T-helper 1 cell (primary cell): ENCODE data around the gene CAV1.

ENCODE experiments used
- DNase-seq, 5 donors: peaks; one replicate each; pipeline ENCODE4 v3.0.0-alpha.2; 2012 to 2020

CAV1 gene

DNA sequence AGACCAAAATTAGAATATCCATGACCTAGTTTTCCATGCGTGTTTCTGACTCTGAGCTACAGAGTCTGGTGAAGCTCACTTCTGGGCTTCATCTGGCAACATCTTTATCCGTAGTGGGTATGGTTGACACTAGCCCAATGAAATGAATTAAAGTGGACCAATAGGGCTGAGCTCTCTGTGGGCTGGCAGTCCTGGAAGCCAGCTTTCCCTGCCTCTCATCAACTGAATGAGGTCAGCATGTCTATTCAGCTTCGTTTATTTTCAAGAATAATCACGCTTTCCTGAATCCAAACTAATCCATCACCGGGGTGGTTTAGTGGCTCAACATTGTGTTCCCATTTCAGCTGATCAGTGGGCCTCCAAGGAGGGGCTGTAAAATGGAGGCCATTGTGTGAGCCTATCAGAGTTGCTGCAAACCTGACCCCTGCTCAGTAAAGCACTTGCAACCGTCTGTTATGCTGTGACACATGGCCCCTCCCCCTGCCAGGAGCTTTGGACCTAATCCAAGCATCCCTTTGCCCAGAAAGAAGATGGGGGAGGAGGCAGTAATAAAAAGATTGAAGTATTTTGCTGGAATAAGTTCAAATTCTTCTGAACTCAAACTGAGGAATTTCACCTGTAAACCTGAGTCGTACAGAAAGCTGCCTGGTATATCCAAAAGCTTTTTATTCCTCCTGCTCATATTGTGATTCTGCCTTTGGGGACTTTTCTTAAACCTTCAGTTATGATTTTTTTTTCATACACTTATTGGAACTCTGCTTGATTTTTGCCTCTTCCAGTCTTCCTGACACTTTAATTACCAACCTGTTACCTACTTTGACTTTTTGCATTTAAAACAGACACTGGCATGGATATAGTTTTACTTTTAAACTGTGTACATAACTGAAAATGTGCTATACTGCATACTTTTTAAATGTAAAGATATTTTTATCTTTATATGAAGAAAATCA lies 35.5 kb downstream of the CAV1 start:
- no peak for DNase-seq

DNA sequence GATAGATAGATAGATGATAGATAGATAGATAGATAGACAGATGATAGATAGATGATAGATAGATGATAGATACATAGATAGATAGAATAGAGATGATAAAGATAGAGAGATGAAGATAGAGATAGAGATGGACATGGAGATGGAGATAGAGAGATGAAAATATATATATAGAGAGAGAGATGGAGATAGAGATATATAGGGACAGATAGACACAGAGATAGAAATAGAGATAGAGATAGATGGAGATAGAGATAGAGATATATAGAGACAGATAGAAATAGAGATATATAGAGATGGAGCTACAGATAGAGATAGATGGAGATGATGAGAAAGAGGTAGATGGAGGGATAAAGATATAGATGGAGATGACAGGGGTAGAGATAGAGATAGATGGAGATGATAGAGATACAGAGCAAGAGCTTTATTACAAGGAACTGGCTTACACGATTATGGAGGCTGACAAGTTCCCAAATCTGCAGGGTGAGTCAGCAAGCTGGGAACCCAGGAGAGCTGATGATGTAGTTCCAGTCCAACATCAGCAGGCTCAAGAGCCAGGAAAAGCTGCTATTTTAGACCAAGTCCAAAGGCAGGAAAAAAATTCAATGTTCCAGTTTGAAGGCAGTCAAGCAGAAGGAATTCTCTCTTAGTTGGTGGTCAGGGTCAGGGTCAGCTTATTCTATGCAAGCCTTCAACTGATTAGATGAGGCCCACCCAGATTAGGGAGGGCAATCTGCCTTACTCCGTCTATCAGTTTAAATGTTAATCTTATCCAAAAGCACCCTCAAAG lies 37.1 kb downstream of the CAV1 start:
- no peak for DNase-seq

DNA sequence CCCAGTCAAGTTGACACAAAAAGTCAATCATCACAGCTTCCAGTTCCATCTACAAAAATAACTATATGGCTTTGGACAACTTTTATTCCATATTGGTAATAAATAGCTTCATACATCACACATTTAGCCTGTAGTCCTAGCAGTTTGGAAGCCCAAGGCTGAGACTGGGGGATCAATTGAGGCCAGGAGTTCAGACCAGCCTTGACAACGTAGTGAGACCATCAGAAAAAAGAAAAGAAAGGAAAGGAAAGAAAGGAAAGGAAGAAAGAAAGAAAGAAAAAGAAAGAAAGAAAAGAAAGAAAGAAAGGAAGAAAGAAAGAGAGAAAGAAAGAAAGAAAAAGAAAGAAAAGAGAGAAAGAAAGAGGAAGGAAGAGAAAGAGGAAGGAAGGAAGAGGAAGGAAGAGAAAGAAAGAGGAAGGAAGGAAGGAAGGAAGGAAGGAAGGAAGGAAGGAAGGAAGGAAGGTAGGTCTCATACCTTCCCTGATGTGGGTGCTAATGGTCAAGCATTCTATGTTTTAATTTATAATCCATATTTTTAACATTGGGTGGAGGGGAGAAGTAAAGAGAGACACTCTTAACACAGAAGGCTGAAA lies 37.8 kb downstream of the CAV1 start:
- no peak for DNase-seq

DNA sequence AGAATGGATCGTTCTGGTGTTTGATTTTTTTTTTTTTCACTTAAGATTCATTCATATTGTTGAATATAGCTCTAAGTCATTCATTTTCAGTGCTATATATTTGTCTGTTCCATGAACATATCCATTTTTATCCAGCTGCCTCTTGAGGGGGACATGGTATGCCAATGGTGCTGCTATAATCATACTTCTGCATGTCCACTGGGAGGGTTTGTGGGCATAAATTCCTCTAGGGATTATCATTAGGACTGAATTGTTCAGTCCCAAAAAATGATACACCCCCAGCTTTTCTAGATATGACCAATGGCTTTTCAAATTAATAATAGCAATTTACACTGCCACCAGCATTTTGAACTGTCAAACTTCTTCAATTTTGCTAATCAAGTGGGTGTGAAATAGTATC lies 41.1 kb downstream of the CAV1 start:
- DNase-seq, result no peak

DNA sequence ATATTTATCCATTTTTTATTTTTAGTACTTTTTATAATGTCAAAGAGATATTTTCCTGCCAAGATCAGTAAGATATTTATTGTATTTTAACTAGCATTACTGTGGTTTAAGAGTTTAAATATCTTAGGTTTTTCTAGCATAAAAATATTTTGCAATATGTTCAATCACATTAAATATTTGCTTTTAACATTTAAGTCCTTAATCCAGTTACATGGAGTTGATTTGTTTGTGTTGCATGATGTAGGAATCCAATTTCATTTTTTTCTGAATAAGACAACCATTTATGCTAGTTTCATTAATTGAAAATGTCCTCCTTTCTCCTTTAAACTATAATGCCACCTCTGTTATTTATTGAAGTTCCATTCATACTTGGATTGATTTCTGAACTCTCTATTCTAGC lies 41.8 kb downstream of the CAV1 start:
- DNase-seq, result no peak

DNA sequence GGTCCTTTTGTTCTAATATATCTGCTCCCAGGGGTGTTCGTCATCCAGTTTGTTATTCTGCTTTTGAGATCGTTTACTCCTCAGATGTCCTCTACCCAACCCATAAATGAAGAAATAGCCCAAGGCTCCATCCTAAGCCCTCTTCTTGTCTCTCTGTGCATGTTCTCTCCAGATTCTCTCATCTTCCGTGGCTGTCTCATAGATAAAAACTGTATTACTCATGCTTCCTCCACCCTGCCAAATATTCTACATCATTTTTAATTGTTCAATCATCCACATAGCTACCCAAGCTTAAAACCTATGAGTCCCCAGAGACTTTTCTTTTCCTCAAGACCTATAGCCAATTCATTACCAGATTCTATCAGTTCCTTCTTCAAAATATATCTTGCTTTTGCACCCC lies 44.9 kb downstream of the CAV1 start:
- no peak for DNase-seq

DNA sequence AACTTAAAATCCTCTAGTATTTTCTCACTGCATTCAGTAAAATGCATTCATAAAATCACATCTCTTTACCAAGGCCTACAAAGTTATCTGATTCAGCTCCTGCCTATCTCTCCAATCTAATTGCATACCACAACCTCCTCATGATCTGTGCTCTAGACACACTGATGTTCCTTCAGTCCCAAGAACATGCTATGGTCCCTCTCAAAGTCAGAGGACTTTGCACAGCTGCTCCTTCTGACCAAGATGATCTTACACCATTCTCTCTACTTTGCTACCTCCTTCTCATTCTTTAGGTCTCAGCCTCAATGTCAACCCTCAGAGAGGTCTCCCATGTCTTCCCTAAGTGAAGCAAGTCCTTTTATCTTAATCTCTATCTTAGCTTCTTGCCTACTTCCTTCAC lies 45.5 kb downstream of the CAV1 start:
- DNase-seq, result no peak

DNA sequence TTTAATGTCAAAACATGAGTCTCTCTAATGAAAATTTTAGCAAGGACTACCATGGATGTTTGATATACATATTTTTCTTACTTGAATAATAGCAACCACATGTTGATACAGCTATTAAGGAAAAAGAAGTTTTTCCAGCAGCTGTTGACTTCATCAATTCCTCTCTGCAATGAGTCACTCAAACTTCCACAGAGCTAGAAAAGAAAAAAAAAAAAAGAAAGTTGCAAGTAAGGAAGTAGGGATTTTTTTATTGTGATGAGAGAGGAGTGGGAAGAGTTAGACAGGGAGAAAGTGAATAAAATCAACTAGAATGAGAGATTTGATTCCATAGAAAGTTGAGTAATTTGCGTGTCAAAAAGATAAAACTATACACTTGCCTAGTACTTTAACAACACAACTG lies 46.2 kb downstream of the CAV1 start:
- no peak for DNase-seq

DNA sequence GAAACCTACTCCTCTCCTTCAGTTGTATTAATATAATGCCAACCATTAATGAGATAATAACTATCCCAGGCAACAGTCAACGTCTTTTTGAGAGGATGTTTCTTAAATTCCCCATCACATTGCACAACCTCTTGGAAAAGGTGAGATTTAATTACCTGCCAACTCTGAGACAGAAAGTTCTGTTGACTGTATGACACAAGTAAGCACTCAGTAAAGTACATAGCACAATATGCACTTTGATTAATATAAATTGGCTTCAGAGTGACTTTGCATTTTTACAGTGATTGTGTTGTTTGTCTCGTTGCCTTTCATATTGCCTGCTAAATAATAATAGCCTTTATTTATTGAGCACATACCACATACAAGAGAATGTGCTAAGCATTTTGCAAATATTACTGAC lies 46.7 kb downstream of the CAV1 start:
- no peak for DNase-seq

DNA sequence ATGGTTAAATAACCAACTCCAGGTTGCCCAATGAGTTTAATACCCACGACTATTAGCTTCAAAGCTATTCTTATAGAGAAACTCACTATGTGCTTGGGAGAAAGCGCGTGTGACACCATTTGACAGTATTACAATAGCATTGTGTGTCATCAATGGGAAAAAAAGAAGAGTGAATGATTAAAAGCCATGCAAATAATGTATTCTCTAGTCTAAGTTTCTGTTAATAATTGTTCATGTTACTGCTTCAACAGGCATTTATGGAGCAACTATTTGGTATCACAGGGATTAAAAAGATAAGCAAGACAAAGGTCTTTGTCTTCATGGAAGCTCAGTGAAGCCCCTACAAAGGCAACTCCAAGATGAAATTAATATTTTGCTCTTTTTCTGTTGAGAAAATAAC lies 47.2 kb downstream of the CAV1 start:
- DNase-seq, result no peak

DNA sequence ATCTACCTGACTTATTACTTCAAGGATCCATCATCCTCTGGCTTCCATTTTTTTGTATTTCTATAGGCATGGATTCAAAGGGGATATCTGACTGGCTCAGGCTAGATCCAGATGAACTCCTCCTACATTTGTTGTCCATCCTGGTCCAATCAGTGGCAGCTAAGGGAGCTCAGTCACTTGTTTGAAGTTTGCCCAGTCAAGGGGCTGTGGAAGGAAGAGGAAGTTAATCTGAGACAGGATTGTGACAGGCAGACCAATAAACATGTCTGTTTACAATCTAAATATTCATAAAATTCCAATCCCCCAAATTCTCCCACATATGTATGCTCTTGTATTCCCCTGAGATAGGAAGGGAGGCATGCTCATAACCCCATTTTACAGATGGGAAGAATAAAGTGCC lies 48.7 kb downstream of the CAV1 start:
- DNase-seq, result no peak

DNA sequence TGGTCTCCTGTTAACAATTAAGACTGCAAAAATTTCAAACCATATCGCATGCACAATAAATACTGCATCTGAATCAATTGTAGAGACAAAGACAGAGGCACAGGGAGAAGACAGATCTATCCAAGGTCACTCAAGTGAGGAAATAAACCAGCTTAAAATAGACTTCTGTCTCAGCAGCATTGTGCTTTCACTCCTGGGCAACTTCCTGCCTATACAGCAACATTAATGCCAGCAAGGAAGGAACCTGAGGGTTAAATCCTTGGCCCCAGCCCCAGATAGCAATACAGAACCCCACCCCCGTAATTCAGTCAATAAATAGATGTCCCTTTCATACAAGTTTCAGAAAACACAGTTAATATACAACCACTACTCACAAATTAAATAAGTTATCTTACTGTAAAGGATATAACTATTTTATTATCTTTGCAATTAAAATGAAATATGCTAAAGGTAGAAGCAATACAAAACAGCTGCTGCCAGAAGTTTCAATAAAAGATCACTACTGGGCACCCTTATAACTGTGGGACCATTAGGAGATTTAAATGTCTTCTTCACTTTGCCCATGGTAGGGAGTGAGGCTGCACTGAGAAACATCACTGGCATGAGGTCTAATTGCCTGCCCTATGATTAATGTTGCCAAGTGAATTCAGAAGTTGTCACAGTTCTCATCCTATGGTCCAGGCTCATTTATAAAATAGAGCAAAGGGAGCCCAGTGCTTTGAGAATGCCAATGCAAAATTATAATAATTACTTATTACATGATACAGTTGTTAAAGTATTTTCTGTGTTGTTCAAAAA lies 49.4 kb downstream of the CAV1 start:
- no peak for DNase-seq

DNA sequence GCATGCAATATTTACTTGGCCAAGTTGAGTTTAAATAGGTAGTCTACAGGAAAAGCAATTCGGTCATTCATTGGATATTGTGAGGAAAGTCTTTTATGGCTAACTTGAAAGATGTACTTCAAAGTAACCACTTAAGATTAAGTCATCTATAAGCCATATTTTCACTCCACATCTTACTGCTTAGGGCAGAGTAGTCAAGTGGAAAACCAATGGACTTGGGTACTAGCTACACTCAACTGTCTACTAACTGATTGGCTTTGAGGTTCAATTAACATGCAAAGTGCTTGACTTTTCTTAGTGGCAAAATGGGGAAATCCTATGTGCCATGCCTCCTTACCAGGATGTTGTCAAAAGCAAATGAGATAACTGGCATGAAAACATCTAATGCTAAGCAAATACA lies 51.0 kb downstream of the CAV1 start:
- DNase-seq, result no peak

DNA sequence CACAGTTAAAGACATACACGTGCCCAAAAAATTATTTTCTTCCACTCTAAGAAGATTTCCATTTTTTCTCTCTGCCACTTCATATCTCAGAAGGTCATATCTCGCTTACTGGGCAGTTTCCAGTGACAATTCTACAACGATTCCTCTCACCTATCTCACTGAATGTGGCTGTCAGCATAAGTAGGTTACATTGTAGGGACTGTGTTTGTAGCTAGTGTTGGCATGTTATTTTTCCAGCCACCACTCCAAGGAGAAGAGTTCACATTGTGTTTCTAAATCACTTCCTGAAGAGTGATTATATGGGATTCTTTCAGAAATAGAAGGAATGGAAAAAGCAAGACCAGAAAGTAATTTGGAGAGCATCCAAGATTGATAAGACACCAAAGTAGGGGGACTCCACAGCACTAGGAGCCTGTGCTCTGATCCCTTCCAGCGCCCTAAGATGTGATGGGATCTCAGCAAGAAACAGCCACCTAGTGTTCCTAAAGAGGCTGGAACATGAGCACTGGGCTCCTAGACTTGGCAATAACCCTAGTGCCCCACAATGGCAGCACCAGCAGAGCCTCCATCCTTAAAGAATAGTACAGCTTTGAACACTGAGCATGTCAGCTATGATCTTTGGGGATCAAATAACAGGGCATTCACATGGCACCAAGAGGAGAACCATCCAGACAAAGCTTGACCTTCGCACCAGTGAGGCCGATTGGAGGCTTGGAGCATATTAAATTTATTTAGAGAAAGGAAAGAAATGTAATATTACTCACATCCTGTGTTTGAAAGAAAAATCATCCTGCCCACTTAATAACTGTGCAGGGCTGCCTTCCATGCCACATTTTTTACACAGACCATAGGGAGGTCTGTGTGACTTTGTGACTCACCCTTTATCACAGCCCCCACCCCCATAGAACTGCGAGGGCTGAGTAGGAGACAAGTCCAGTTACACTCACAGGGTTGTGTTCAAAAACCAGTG lies 51.8 kb downstream of the CAV1 start:
- no peak for DNase-seq

DNA sequence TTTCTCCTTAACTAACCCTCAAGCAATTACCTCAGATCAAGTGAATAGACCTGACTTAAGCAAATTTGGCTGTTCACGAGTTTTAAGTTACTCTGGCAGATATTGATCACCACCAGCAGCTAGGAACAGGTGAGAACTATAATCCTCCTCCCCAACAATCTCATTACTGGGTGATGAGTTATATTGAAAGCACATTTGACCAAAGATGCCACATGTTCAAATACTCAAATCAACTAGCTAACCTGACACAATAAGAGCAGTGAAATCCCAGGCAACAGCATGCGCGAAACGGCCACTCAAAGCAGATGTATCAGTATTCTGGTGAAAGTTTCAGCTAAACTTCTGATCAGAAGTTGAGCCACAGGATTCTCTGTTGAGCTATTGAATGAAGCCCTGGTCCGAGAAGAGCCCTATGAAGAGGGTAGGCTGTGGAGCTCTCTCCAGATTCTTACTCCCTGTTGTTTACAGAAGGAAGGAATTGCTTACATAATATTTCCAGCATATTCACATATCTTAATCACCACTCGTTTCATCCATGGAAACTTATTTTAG lies 52.6 kb downstream of the CAV1 start:
- DNase-seq, result peak in 1 of 5 donors; percentile 22

DNA sequence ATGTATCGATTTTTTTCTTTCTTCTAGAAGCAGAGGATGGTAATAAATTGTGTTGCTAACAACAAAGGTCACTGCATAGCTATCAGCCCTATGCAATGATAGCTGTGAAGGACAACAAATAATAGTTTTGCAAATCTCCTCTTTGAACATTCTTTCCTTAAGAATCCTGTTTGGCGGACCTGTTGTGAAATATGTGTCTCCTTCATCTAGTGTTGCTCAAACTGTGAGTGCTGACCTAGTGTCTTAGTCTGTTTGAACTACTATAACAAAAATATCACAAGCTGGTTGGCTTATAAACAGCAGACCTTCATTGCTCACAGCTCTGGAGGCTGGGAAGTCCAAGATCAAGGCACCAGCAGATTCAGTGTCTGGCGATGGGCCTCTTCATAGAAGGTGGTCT lies 53.7 kb downstream of the CAV1 start:
- no peak for DNase-seq

DNA sequence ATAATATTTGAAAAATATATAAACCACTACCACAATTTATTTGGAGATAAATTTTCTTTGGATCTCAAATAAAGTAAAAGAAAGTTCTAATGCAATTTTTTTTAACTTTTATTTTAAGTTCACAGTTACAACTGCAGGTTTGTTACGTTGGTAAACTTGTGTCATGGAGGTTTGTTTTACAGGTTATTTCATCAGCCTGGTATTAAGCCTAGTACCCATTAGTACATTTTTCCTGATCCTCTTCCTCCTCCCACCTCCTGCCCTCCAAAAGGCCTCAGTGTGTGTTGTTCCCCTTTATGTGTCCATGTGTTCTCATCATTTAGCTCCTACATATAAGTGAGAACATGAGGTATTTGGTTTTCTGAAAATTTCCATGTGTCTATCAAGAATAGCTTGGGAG lies 54.5 kb downstream of the CAV1 start:
- no peak for DNase-seq

DNA sequence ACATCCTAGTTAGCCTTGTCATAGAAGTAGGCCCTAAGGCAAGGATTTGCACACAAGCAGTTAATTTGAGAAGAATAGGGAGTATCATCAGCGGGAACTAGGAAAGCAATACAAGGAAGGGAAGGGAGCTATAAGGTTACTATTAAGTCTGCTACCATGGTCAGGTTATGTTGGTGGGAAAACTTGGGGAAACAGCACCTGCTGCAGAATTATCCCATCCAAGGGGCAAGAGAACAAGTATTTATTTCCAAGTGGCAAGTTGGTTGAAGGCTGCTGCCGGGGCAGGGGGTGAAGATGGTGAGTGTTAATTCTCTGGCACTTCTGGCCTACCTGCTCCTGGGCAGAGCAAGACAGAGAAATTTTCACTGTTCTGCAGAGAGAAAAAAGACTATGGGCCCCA lies 55.0 kb downstream of the CAV1 start:
- no peak for DNase-seq

DNA sequence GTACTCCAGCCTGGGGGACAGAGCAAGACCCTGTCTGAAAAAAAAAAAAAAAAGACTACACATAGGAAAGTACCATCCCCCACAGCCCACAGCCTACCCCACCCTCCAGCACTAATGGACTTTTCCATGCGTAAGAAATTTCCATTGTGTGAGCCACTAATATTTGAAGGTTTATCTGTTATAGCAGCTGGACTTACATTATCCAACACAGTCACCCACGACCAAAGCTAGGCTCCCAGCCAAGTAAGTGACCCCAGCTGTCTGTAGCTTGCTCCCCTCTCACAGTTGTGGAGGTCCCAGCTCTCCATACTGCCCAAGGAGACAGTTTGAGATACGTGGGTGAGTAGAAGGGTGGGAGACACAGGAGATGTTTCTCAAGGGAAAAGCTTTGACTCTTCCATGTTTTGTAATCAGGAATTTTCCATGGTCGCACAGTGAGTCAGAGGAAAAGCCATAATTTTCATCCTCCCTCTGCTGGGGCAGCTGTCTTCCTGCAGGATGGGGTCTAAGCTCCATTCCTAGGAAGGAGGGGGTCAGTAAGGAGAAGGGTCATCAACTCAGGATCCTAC lies 57.4 kb downstream of the CAV1 start:
- DNase-seq, result no peak

DNA sequence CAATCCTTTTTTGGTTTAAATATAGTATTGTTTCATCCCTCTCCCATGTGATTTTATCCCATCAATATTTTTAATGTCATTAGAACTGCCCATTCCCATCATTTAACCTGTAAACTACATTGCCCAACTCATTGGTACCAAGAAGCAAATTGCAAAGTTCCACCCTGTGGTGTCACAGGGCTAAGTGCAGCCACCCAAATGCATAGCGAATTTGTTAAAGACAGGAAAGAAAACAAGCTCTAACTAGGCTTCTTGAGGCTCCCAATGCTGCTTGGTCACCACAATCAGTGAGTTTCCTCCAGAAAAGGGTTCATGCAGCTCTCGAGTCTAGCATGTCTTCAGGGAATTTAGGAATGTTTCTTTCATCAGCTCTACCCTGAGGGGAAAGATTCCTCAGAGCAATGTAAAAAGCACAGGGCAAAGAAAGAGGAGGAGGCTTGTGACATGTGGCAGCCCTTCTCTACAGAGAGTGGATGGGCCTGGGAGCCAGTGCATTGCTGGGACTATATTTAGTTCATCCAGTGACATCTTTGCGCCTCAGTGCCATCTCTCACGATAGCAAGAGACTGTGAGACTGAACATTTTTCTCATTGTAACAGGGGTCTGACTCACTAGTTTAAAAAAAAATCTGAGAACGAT lies 58.1 kb downstream of the CAV1 start:
- DNase-seq, result no peak
